IMR-90 (cell line): ENCODE data around the gene CARM1.

ENCODE experiments used
- BHLHE40 ChIP-seq: fragments of 150-350 bp; IDR thresholded peaks from 2 replicates; pipeline ENCODE4 v1.6.1; 2016; ENCODE audit warnings: mild to moderate bottlenecking, low read depth, low read length
- MAFK ChIP-seq: IDR thresholded peaks from 2 replicates; pipeline ENCODE4 v1.6.1; 2012; ENCODE audit warnings: low read depth, low read length, improper control_type of control experiment
- MXI1 ChIP-seq: IDR thresholded peaks from 2 replicates; pipeline ENCODE4 v1.6.1; 2012; ENCODE audit warnings: low read depth, mild to moderate bottlenecking, low read length, moderate library complexity, borderline replicate concordance
- POLR2A ChIP-seq: IDR thresholded peaks from 2 replicates; pipeline ENCODE4 v1.6.1; 2012; ENCODE audit warnings: mild to moderate bottlenecking, low read depth, low read length
- RAD21 ChIP-seq: IDR thresholded peaks from 2 replicates; pipeline ENCODE4 v1.6.1; 2012; ENCODE audit warnings: low read length, improper control_type of control experiment
- RFX5 ChIP-seq: IDR thresholded peaks from 2 replicates; pipeline ENCODE4 v1.8.0; 2012; ENCODE audit warnings: low read depth, mild to moderate bottlenecking, low read length, moderate library complexity
- TF ChIP-seq, protein P1 (sequence below): conservative IDR thresholded peaks from 2 replicates; pipeline ENCODE4 v1.5.1; 2012; ENCODE audit warnings: mild to moderate bottlenecking, low read depth, low read length, improper control_type of control experiment

DNA sequence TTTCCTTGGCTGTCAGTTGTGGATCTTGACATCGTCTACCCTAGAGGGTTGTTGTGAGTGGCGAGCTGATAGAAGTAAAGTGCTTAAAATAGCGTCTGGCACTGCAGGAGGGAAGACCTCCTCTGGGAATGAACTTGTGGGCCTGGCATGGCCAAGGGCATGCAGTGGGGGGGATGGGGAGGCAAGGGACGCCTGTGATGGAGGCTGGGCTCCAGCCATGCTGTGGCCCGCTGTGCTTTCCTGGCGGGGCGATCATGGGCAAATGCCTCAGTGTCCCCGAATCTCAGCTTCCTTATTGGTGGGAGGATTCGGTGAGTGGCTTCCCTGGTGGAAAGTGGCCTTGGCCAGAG is 10.7 kb downstream of the CARM1 start:
- TF ChIP-seq, protein P1, sequence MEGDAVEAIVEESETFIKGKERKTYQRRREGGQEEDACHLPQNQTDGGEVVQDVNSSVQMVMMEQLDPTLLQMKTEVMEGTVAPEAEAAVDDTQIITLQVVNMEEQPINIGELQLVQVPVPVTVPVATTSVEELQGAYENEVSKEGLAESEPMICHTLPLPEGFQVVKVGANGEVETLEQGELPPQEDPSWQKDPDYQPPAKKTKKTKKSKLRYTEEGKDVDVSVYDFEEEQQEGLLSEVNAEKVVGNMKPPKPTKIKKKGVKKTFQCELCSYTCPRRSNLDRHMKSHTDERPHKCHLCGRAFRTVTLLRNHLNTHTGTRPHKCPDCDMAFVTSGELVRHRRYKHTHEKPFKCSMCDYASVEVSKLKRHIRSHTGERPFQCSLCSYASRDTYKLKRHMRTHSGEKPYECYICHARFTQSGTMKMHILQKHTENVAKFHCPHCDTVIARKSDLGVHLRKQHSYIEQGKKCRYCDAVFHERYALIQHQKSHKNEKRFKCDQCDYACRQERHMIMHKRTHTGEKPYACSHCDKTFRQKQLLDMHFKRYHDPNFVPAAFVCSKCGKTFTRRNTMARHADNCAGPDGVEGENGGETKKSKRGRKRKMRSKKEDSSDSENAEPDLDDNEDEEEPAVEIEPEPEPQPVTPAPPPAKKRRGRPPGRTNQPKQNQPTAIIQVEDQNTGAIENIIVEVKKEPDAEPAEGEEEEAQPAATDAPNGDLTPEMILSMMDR, result no peak
- TF ChIP-seq MXI1 (no peak), POLR2A (no peak), RFX5 (no peak), MAFK (no peak), BHLHE40 (no peak), RAD21 (no peak)
